ENCODE results near the gene UQCC2.

The UQCC2 gene

GRCh38 chr6:33690766-33691165 is 20.7 kb downstream of the UQCC2 start:
- Histone ChIP-seq H3K27ac (ENCODE audit: low read depth, low read length) (no peak overlapping the region), H2AFZ (ENCODE audit: low read length, unreplicated experiment) (no peak overlapping the region), H3K27me3 (ENCODE audit: insufficient read depth, low read length) (no peaks in the 10 kb centered on the region)

GRCh38 chr6:33689879-33690278 is 21.6 kb downstream of the UQCC2 start:
- Histone ChIP-seq H3K27me3 (ENCODE audit: insufficient read depth, low read length) (no peaks in the 10 kb centered on the region), H2AFZ (ENCODE audit: low read length, unreplicated experiment) (no peak overlapping the region), H3K79me2 (ENCODE audit: control insufficient read depth, insufficient read depth, low read length, unreplicated experiment) (no peaks in the 10 kb centered on the region), H3K27ac (ENCODE audit: low read depth, low read length) (no peak overlapping the region), H3K36me3 (ENCODE audit: insufficient read depth, low read length) (no peaks in the 10 kb centered on the region), H3K4me3 (ENCODE audit: low read depth, low read length) (no peak overlapping the region), H3K4me1 (ENCODE audit: control insufficient read depth, insufficient read depth, low read length, unreplicated experiment) (peaks cover 20% of the 10 kb centered on the region)

More at GRCh38 chr6:33690766-33691165, 20.7 kb downstream of the UQCC2 start:
- H3K79me2 ChIP-seq (ENCODE audit: control insufficient read depth, insufficient read depth, low read length, unreplicated experiment): no peaks in the 10 kb centered on the region
- H3K4me1 ChIP-seq (ENCODE audit: control insufficient read depth, insufficient read depth, low read length, unreplicated experiment): peaks cover 29% of the 10 kb centered on the region
- no peak overlapping the region for H3K4me3 ChIP-seq (ENCODE audit: low read depth, low read length)
- peaks cover 4% of the 10 kb centered on the region; the same call in 1 of the 2 replicates for H3K36me3 ChIP-seq (ENCODE audit: insufficient read depth, low read length)

- no peaks in the 10 kb centered on the region for H3K36me3 ChIP-seq (ENCODE audit: insufficient read depth, low read length)
- H3K79me2 ChIP-seq (ENCODE audit: control insufficient read depth, insufficient read depth, low read length, unreplicated experiment): no peaks in the 10 kb centered on the region
- no peaks in the 10 kb centered on the region for H3K27me3 ChIP-seq (ENCODE audit: insufficient read depth, low read length)
- no peak overlapping the region for H2AFZ ChIP-seq (ENCODE audit: low read length, unreplicated experiment)
- peaks cover 12% of the 10 kb centered on the region for H3K4me1 ChIP-seq (ENCODE audit: control insufficient read depth, insufficient read depth, low read length, unreplicated experiment)
- H3K27ac ChIP-seq (ENCODE audit: low read depth, low read length): no peak overlapping the region
- no peak overlapping the region for H3K4me3 ChIP-seq (ENCODE audit: low read depth, low read length)
Measured at GRCh38 chr6:33689148-33689494, 22.4 kb downstream of the UQCC2 start.

GRCh38 chr6:33688451-33689147 is 22.9 kb downstream of the UQCC2 start:
- Histone ChIP-seq H3K27me3 (ENCODE audit: insufficient read depth, low read length) (no peaks in the 10 kb centered on the region), H3K36me3 (ENCODE audit: insufficient read depth, low read length) (no peaks in the 10 kb centered on the region), H2AFZ (ENCODE audit: low read length, unreplicated experiment) (no peak overlapping the region), H3K4me1 (ENCODE audit: control insufficient read depth, insufficient read depth, low read length, unreplicated experiment) (peaks cover 7% of the 10 kb centered on the region), H3K79me2 (ENCODE audit: control insufficient read depth, insufficient read depth, low read length, unreplicated experiment) (no peaks in the 10 kb centered on the region), H3K4me3 (ENCODE audit: low read depth, low read length) (no peak overlapping the region), H3K27ac (ENCODE audit: low read depth, low read length) (no peak overlapping the region)

- no peaks in the 10 kb centered on the region for H3K27me3 ChIP-seq (ENCODE audit: insufficient read depth, low read length)
- H3K36me3 ChIP-seq (ENCODE audit: insufficient read depth, low read length): no peaks in the 10 kb centered on the region
- peaks cover 5% of the 10 kb centered on the region for H3K4me1 ChIP-seq (ENCODE audit: control insufficient read depth, insufficient read depth, low read length, unreplicated experiment)
- no peaks in the 10 kb centered on the region for H3K79me2 ChIP-seq (ENCODE audit: control insufficient read depth, insufficient read depth, low read length, unreplicated experiment)
- no peak overlapping the region for H3K27ac ChIP-seq (ENCODE audit: low read depth, low read length)
- H3K4me3 ChIP-seq (ENCODE audit: low read depth, low read length): no peak overlapping the region
- H2AFZ ChIP-seq (ENCODE audit: low read length, unreplicated experiment): no peak overlapping the region
Measured at GRCh38 chr6:33688006-33688405, 23.5 kb downstream of the UQCC2 start.

DNA sequence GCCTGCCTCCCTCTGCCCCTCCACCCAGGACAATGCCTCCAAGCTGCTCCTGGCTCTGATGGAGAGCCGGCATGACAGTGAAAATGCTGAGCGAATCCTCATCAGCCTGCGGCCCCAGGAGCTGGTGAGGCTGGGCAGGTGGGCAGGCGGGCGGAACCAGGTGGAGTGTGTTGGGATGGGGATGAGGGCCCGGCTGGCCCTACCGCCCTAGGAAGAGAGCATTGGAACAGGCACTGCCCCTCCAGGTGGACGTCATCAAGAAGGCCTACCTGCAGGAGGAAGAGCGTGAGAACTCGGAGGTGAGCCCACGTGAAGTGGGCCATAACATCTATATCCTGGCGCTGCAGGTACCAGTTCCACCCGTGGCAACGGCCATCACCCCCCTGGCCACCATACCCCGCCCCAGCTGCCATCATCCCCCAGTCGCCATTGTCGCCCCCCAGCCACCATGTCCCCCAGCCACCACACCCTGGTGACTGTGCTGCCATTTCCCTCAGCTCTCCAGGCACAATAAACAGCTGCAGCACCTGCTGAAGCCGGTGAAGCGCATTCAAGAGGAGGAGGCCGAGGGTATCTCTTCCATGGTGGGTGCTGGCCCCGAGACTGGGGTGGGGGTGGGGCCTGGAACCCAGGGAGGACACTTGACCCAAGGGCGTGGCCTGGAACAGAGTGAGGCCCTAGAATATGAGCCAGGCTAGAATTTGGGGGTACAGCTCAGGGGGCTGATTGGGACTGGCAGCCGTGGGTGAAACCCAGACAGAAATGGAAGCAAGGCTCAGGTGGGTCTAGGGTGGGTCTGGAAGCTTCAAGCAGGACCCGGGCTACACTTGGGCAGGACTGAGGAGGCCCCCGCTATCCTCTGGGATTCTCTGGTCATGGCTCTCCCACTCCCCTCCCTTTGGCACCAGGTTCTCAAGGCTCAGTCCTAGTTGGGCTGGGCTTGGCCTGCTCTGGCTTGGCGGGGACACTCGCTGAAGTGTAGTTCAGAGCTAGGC is 24.2 kb downstream of the UQCC2 start:
- Histone ChIP-seq H3K36me3 (ENCODE audit: insufficient read depth, low read length) (peaks cover 5% of the 10 kb centered on the region; the same call in 1 of the 2 replicates), H3K27me3 (ENCODE audit: insufficient read depth, low read length) (no peaks in the 10 kb centered on the region), H3K4me3 (ENCODE audit: low read depth, low read length) (no peak overlapping the region), H3K27ac (ENCODE audit: low read depth, low read length) (no peak overlapping the region), H3K79me2 (ENCODE audit: control insufficient read depth, insufficient read depth, low read length, unreplicated experiment) (no peaks in the 10 kb centered on the region), H3K4me1 (ENCODE audit: control insufficient read depth, insufficient read depth, low read length, unreplicated experiment) (no peaks in the 10 kb centered on the region), H2AFZ (ENCODE audit: low read length, unreplicated experiment) (no peak overlapping the region)

GRCh38 chr6:33686225-33686924 is 25.1 kb downstream of the UQCC2 start:
- Histone ChIP-seq H3K27me3 (ENCODE audit: insufficient read depth, low read length) (no peaks in the 10 kb centered on the region), H3K27ac (ENCODE audit: low read depth, low read length) (no peak overlapping the region), H3K4me1 (ENCODE audit: control insufficient read depth, insufficient read depth, low read length, unreplicated experiment) (no peaks in the 10 kb centered on the region), H2AFZ (ENCODE audit: low read length, unreplicated experiment) (no peak overlapping the region), H3K79me2 (ENCODE audit: control insufficient read depth, insufficient read depth, low read length, unreplicated experiment) (no peaks in the 10 kb centered on the region), H3K4me3 (ENCODE audit: low read depth, low read length) (no peak overlapping the region), H3K36me3 (ENCODE audit: insufficient read depth, low read length) (peaks cover 7% of the 10 kb centered on the region; the same call in 1 of the 2 replicates)

GRCh38 chr6:33685411-33686224 is 25.9 kb downstream of the UQCC2 start:
- Histone ChIP-seq H3K4me1 (ENCODE audit: control insufficient read depth, insufficient read depth, low read length, unreplicated experiment) (no peaks in the 10 kb centered on the region), H3K27me3 (ENCODE audit: insufficient read depth, low read length) (no peaks in the 10 kb centered on the region), H3K4me3 (ENCODE audit: low read depth, low read length) (no peak overlapping the region), H3K36me3 (ENCODE audit: insufficient read depth, low read length) (peaks cover 7% of the 10 kb centered on the region; the same call in 1 of the 2 replicates), H3K79me2 (ENCODE audit: control insufficient read depth, insufficient read depth, low read length, unreplicated experiment) (no peaks in the 10 kb centered on the region), H3K27ac (ENCODE audit: low read depth, low read length) (no peak overlapping the region), H2AFZ (ENCODE audit: low read length, unreplicated experiment) (no peak overlapping the region)

DNA sequence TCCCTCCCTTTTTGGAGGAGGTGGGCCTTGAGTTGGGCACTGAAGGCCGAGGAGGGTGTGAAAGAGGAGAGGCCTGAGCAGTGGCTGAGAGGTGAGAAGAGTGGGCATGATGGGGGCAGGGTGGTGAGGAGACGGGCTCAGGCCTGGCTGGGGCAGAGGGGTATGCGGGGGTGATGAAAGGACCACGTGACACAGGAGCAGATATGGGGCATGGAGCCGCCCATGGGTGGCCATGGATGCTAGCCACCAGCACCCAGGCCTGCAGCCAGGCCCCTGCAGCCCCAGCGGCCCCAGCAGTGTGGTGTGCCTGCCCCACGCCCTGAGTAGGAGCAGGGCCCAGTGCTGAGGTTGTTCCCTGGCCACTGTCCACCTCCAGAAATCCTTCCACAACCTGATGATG is 26.5 kb downstream of the UQCC2 start:
- Histone ChIP-seq H2AFZ (ENCODE audit: low read length, unreplicated experiment) (no peak overlapping the region), H3K27me3 (ENCODE audit: insufficient read depth, low read length) (no peaks in the 10 kb centered on the region), H3K4me1 (ENCODE audit: control insufficient read depth, insufficient read depth, low read length, unreplicated experiment) (no peaks in the 10 kb centered on the region), H3K4me3 (ENCODE audit: low read depth, low read length) (no peak overlapping the region), H3K27ac (ENCODE audit: low read depth, low read length) (no peak overlapping the region), H3K36me3 (ENCODE audit: insufficient read depth, low read length) (peaks cover 7% of the 10 kb centered on the region; the same call in 1 of the 2 replicates), H3K79me2 (ENCODE audit: control insufficient read depth, insufficient read depth, low read length, unreplicated experiment) (no peaks in the 10 kb centered on the region)

DNA sequence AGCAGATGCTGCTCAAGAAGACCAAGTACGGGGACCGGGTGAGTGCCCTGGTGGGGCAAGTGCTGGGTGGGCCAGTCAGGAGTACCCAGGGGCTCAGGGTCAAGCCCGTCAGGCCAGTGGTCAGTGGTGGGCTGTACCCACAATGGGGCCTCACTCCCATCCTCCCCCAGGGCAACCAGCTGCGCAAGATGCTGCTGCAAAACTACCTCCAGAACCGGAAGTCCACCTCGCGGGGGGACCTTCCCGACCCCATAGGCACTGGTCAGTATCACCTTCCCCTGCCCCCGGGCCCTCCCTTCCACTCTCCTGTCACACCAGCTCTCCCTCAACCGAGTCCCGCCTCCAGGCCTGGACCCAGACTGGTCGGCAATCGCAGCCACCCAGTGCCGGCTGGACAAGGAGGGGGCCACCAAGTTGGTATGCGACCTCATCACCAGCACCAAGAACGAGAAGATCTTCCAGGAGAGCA is 27.0 kb downstream of the UQCC2 start:
- Histone ChIP-seq H3K4me1 (ENCODE audit: control insufficient read depth, insufficient read depth, low read length, unreplicated experiment) (no peaks in the 10 kb centered on the region), H3K27ac (ENCODE audit: low read depth, low read length) (no peak overlapping the region), H2AFZ (ENCODE audit: low read length, unreplicated experiment) (no peak overlapping the region), H3K4me3 (ENCODE audit: low read depth, low read length) (no peak overlapping the region), H3K36me3 (ENCODE audit: insufficient read depth, low read length) (peaks cover 7% of the 10 kb centered on the region; the same call in 1 of the 2 replicates), H3K79me2 (ENCODE audit: control insufficient read depth, insufficient read depth, low read length, unreplicated experiment) (no peaks in the 10 kb centered on the region), H3K27me3 (ENCODE audit: insufficient read depth, low read length) (no peaks in the 10 kb centered on the region)
